Activated CD8-positive, alpha-beta memory T cell treated with anti-CD3 and anti-CD28 coated beads for 48 hours (primary cell): ENCODE measurements around the gene GJD4.

Source experiments
- DNase-seq, 3 experiments: peaks; one replicate each; pipeline ENCODE4 v3.0.0-alpha.2; 2020; ENCODE audit warnings: low read depth in 2 of 3, low spot score in 2 of 3

The GJD4 gene

GRCh38 chr10:35650894-35651293 lies 45.8 kb downstream of the GJD4 start:
- DNase-seq: no peak

DNA sequence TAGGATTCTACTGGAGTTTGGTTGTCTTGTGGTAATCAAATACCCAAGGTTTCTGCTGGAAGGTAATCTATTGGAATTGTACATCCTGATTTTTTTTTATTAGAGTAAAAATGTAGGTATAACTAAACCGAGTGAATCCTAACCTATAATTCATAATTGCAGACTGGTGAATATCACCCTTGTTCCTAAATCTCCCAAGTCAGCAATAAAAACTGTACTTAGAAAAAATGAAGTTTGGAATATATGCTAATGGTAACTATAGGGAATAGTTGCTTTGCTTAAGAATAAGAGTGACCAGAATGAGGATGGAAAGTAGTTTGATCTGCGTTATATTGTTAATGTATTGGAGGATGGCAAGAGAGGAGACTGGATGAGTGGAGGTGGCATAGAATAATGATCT lies 47.7 kb downstream of the GJD4 start:
- no peak for DNase-seq

DNA sequence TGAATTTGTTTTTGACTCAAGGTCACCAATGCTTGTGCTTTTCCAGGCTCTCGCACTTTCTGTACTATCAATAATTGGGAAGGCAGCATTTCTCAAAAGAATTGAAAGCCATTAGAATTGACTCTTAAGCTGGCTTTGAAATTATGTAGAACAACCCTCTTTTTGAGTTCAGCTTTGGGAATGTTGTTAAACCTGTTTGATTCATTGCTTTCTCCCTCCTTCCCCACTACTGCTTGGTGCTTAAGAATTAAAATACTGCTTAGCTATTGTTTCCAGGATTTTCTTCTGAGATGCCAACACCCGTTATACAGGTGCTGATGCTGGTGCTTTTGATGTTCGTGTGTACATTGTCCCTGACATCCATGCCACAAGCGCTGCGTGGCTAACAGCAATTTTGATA lies 52.5 kb downstream of the GJD4 start:
- DNase-seq: no peak
